ENCODE measurements around the gene SLC37A3. TPM values are rescaled to one million over a fixed set of nuclear protein-coding genes. Genes with fewer than 3 reads are reported as not detected.
A peak's percentile ranks its signal among the peaks of the same experiment; 100 is the strongest.
"Not testable (repeated sequence)": the region's sequence is repeated elsewhere in the genome, so short reads cannot be mapped to it uniquely, and the experiment has no call there.

Gene SLC37A3
- total RNA-seq, 1 donor from 2014 or later = 169 TPM

DNA sequence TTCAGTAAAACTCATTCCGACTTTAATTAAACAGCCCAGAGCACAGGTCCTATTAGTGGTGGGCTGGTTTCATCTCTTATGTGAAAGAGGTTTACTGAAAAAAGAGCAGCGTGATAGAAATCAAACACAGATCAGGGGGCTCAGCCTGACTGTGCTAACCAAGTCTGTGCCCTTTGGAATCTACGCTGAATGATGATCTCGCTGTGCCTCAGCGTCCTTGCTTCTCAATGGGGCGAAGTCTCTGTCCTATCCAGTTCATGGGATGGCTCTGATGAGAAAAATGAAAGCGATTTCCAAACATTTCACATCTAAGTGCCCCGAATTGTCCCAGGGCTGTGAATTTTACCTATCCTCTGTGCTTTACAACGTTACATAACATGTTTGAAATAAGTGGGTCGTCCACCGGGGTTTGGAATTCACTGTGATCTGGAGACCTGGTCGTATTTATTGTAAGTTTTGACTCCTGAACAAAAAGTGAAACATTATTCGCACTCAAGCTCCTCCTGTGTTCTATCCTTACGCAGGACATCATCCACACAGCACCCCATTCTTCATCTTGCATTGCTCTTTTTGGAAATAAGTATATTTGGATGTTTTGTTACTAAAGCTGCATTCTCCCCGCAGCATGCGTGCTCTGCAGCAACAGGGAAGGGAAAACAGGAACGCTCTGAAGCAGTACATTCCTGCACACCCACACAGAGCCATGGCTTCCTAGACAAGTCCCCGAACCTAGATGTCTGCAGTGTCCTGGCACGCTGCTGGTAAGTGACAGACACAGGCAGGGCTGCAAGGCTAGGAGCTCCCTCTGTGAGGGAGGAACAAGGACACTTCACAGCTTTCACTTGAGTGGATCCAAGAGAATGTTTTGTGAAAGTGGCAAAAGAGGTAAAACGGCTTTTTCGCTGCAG, 83.5 kb downstream of the SLC37A3 start:
- intact Hi-C loops (cut with micrococcal nuclease) = no loop called here
- DNase-seq (ENCODE audit: low spot score) = no peak
- Mint-ChIP-seq H3K4me1 (ENCODE audit: low read depth) (peaks cover 59% of the 10 kb centered on the region), H3K9me3 (peaks cover 18% of the 10 kb centered on the region), H3K36me3 (ENCODE audit: low read depth) (peaks cover 25% of the 10 kb centered on the region), H3K27ac (no peak overlapping the region), H3K27me3 (ENCODE audit: insufficient read depth) (no peaks in the 10 kb centered on the region), H3K4me3 (no peak overlapping the region)

- Mint-ChIP-seq H3K4me3 (no peak overlapping the region), H3K4me1 (ENCODE audit: low read depth) (peaks cover 42% of the 10 kb centered on the region), H3K27ac (no peak overlapping the region), H3K27me3 (ENCODE audit: insufficient read depth) (no peaks in the 10 kb centered on the region), H3K9me3 (peaks cover 18% of the 10 kb centered on the region), H3K36me3 (ENCODE audit: low read depth) (peaks cover 19% of the 10 kb centered on the region)
- intact Hi-C loops (cut with micrococcal nuclease) = no loop called here
- DNase-seq (ENCODE audit: low spot score) = no peak
Observed at GRCh38 chr7:140312141-140312846, 86.0 kb downstream of the SLC37A3 start.

DNA sequence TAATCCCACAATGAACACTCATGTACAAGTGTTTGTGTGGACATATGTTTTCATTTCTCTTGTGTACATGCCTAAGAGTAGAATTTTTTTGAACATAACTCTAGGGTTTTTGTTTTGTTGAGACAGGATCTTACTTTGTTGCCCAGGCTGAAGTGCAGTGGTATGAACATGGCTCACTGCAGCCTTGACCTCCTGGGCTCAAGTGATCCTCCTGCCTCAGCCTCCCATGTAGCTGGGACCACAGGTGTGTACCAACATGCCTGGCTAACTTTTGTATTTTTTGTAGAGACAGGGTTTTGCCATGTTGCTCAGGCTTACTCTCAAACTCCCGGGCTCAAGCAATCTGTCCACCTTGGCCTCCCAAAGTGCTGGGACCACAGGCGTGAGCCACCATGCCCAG, 87.2 kb downstream of the SLC37A3 start:
- H3K27ac Mint-ChIP-seq; DNase-seq (ENCODE audit: low spot score); intact Hi-C loops (cut with micrococcal nuclease); H3K27me3 Mint-ChIP-seq (ENCODE audit: insufficient read depth); H3K4me3 Mint-ChIP-seq: not testable (repeated sequence)
- Mint-ChIP-seq H3K4me1 (ENCODE audit: low read depth) (peaks cover 33% of the 10 kb centered on the region), H3K9me3 (peaks cover 18% of the 10 kb centered on the region), H3K36me3 (ENCODE audit: low read depth) (peaks cover 16% of the 10 kb centered on the region)

- H3K4me1 Mint-ChIP-seq (ENCODE audit: low read depth) = peaks cover 26% of the 10 kb centered on the region
- H3K27me3 Mint-ChIP-seq (ENCODE audit: insufficient read depth) = no peaks in the 10 kb centered on the region
- H3K36me3 Mint-ChIP-seq (ENCODE audit: low read depth) = peaks cover 16% of the 10 kb centered on the region
Observed at GRCh38 chr7:140310337-140311002, 87.9 kb downstream of the SLC37A3 start.

GRCh38 chr7:140308060-140308459, 90.3 kb downstream of the SLC37A3 start:
- no peak for DNase-seq (ENCODE audit: low spot score)
- intact Hi-C loops (cut with micrococcal nuclease) = no loop called here
- Mint-ChIP-seq H3K36me3 (ENCODE audit: low read depth) (peaks cover 15% of the 10 kb centered on the region), H3K4me3 (no peak overlapping the region), H3K27ac (no peak overlapping the region), H3K9me3 (peaks cover 16% of the 10 kb centered on the region), H3K27me3 (ENCODE audit: insufficient read depth) (no peaks in the 10 kb centered on the region), H3K4me1 (ENCODE audit: low read depth) (peaks cover 35% of the 10 kb centered on the region)

More at GRCh38 chr7:140310337-140311002, 87.9 kb downstream of the SLC37A3 start:
- no peak for DNase-seq (ENCODE audit: low spot score)
- no peak overlapping the region for H3K27ac Mint-ChIP-seq
- peaks cover 18% of the 10 kb centered on the region for H3K9me3 Mint-ChIP-seq
- intact Hi-C loops (cut with micrococcal nuclease) = no loop called here
- H3K4me3 Mint-ChIP-seq = no peak overlapping the region

- peak; percentile 27 for DNase-seq (ENCODE audit: low spot score)
- intact Hi-C loops (cut with micrococcal nuclease) = loop anchor here (1.0 to 5.0 kb wide), 6 partner anchors 51 to 527 kb away; partner anchors contain the start of genes HIPK2 and PARP12
- Mint-ChIP-seq H3K27ac (peak overlapping the region; percentile 78), H3K27me3 (ENCODE audit: insufficient read depth) (no peaks in the 10 kb centered on the region), H3K4me1 (ENCODE audit: low read depth) (peaks cover 21% of the 10 kb centered on the region), H3K36me3 (ENCODE audit: low read depth) (no peaks in the 10 kb centered on the region), H3K9me3 (no peaks in the 10 kb centered on the region), H3K4me3 (no peak overlapping the region)
Observed at GRCh38 chr7:140304191-140304799, 94.0 kb downstream of the SLC37A3 start.

DNA sequence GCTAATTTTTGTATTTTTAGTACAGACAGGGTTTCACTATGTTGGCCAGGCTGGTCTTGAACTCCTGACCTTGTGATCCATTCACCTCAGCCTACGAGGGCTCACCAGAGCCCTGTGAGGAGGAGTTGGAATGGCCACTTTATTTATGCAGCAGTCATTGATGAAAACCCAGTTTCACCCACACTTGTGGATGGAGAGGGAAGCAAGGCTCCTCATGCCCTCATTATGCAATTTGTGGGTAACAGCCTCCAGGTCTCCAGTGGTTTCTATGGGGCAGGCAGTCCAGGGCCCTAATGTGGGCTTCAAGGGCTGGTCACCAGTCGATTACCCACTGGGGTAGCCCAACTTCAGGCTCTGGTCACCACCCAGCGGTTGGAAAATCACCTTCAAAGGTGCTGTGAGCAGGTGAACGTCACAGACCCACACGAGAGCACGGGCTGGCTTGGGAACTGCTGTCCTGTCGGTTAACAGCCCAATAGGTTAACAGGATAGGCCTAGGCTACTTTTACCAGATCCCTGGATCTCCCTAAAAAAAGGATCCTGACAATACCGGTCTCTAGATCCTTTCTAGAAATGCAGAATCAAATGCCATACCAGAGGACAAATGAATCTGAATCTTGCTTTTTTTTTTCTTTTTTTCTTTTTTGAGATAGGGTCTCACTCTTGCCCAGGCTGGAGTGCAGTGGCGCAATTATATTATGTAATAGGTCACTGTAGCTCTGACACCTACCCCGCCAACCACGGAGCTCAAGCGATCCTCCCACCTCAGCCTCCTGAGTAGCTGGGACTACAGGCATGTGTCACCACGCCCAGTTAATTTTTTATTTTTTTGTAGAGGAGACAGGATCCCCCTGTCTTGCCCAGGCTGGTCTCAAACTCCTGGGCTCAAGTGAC, 97.8 kb downstream of the SLC37A3 start:
- DNase-seq (ENCODE audit: low spot score) = no peak
- Mint-ChIP-seq H3K27me3 (ENCODE audit: insufficient read depth) (peaks cover 1% of the 10 kb centered on the region), H3K4me3 (no peak overlapping the region), H3K27ac (no peak overlapping the region), H3K9me3 (no peaks in the 10 kb centered on the region), H3K4me1 (ENCODE audit: low read depth) (peaks cover 28% of the 10 kb centered on the region), H3K36me3 (ENCODE audit: low read depth) (no peaks in the 10 kb centered on the region)
- intact Hi-C loops (cut with micrococcal nuclease) = loop anchor here (5.0 kb wide), 4 partner anchors 68 to 523 kb away; partner anchors contain the start of genes HIPK2 and PARP12

DNA sequence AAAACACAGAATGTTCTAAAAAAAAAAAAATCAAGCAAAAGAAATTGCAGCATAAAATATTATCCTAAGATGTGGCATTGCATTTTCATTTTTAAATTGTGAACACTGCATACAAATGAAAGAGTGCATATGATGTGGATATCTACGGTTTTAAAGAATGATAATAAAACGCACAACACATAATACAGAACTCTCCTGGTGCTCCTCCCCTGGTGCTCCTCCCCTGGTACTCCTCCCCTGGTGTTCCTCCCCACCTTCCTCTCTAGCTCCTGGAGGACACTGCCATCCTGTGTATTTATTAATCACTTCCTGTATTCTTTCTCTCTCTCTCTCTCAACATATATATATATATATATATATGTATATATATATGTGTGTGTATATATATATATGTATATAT, 100.1 kb downstream of the SLC37A3 start:
- Mint-ChIP-seq H3K36me3 (ENCODE audit: low read depth) (peaks cover 3% of the 10 kb centered on the region), H3K4me1 (ENCODE audit: low read depth) (peaks cover 11% of the 10 kb centered on the region), H3K4me3 (no peak overlapping the region), H3K27ac (no peak overlapping the region), H3K9me3 (no peaks in the 10 kb centered on the region), H3K27me3 (ENCODE audit: insufficient read depth) (peaks cover 4% of the 10 kb centered on the region)
- intact Hi-C loops (cut with micrococcal nuclease) = no loop called here
- DNase-seq (ENCODE audit: low spot score) = no peak

DNA sequence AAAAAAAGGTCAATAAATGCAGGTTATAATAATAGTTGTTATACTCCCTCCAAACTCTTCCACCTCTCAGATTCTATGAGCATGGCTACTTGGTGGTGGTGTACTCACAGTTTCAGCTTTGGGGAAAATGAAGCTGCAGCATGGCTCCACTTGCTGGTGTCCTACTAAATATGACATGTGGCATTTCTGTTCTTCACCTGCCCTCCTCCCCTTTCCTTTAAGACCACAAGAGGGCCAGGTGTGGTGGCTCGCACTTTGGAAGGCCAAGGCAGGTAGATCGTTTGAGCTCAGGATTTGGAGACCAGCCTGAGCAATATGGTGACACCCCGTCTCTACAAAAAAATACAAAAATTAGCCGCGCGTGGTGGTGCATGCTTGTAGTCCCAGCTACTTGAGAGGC, 101.1 kb downstream of the SLC37A3 start:
- H3K27me3 Mint-ChIP-seq (ENCODE audit: insufficient read depth) = peaks cover 4% of the 10 kb centered on the region
- intact Hi-C loops (cut with micrococcal nuclease) = no loop called here
- H3K4me1 Mint-ChIP-seq (ENCODE audit: low read depth) = peaks cover 7% of the 10 kb centered on the region
- peaks cover 3% of the 10 kb centered on the region for H3K36me3 Mint-ChIP-seq (ENCODE audit: low read depth)
- no peaks in the 10 kb centered on the region for H3K9me3 Mint-ChIP-seq
- H3K27ac Mint-ChIP-seq = no peak overlapping the region
- DNase-seq (ENCODE audit: low spot score) = no peak
- no peak overlapping the region for H3K4me3 Mint-ChIP-seq

DNA sequence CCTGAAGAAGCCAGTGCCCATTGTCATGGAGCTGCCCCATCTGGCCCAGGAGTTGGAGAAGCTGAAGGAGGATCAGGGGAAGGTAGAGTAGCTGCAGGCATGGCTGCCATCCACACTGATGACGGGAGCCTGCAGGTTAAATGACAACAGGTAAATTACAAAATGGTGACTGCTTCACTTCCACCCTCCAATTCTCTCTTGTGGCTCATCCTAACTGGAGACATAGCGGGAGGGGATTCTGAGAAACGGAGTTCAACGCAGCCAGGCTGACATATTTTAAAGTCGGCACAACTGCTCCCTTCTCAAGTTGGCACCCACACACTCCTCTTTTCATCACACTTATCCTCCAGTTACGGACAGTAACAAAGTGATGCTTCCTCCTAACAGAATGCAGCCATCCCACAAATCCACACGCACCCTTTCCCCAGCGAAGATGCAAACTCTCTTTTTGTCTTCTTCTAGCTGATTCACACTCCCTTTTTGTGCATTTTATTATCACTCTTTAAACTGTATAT, 103.0 kb downstream of the SLC37A3 start:
- peaks cover 7% of the 10 kb centered on the region for H3K4me1 Mint-ChIP-seq (ENCODE audit: low read depth)
- H3K4me3 Mint-ChIP-seq = no peak overlapping the region
- intact Hi-C loops (cut with micrococcal nuclease) = no loop called here
- DNase-seq (ENCODE audit: low spot score) = no peak
- no peaks in the 10 kb centered on the region for H3K9me3 Mint-ChIP-seq
- H3K27ac Mint-ChIP-seq = no peak overlapping the region
- H3K36me3 Mint-ChIP-seq (ENCODE audit: low read depth) = peaks cover 3% of the 10 kb centered on the region
- peaks cover 4% of the 10 kb centered on the region for H3K27me3 Mint-ChIP-seq (ENCODE audit: insufficient read depth)

DNA sequence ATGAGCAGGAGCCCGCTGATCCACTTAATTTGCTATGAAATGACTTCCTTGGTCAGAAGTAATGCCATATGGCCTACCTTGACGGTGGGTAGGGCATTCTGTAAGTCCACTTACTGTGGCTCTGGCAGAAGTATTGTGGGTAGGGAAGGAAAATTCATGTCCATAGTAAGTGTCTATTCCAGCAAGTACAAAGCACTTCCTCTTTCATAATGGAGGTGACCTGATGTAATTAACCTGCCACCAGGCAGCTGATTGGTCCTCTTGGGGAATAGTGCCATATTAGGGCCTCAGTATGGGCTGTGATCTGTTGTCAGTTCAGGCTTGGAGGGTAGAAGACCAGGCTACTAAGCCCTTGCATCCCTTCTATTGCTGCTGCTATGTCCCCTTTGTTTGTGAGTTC, 103.9 kb downstream of the SLC37A3 start:
- Mint-ChIP-seq H3K27ac (no peak overlapping the region), H3K4me1 (ENCODE audit: low read depth) (peaks cover 7% of the 10 kb centered on the region), H3K4me3 (no peak overlapping the region), H3K27me3 (ENCODE audit: insufficient read depth) (peaks cover 4% of the 10 kb centered on the region), H3K36me3 (ENCODE audit: low read depth) (peaks cover 3% of the 10 kb centered on the region), H3K9me3 (no peaks in the 10 kb centered on the region)
- intact Hi-C loops (cut with micrococcal nuclease) = no loop called here
- no peak for DNase-seq (ENCODE audit: low spot score)
